Hepatocyte (in vitro differentiated cells): ENCODE measurements around the gene F12. TPM values are rescaled to one million over a fixed set of nuclear protein-coding genes. Genes with fewer than 3 reads are reported as not detected.
A peak's percentile ranks its signal among the peaks of the same experiment; 100 is the strongest.

Source experiments
- DNase-seq: peaks from one replicate; pipeline ENCODE4 v3.0.0-alpha.2; 2016; ENCODE audit warnings: low spot score
- H2AFZ ChIP-seq: fragments of 200-600 bp; sonication (generic); 2 replicates; pipeline ENCODE4 v1.6.0; 2016; ENCODE audit warnings: antibody characterized with exemption, mild to moderate bottlenecking
- H3K27ac ChIP-seq: fragments of 200-600 bp; sonication (generic); 2 replicates; pipeline ENCODE4 v1.5.1; 2016; ENCODE audit warnings: mild to moderate bottlenecking
- H3K27me3 ChIP-seq: fragments of 200-600 bp; sonication (generic); 2 replicates; pipeline ENCODE4 v1.6.1; 2016
- H3K36me3 ChIP-seq: fragments of 200-600 bp; sonication (generic); replicated peaks from 2 replicates; pipeline ENCODE4 v1.5.1; 2016; ENCODE audit warnings: low read depth; ENCODE audit not compliant: insufficient read depth
- H3K4me1 ChIP-seq: fragments of 200-600 bp; sonication (generic); 2 replicates; pipeline ENCODE4 v1.5.1; 2016; ENCODE audit warnings: mild to moderate bottlenecking, moderate library complexity; ENCODE audit not compliant: insufficient read depth
- H3K4me2 ChIP-seq: fragments of 200-600 bp; sonication (generic); 2 replicates; pipeline ENCODE4 v1.6.0; 2016
- H3K4me3 ChIP-seq: fragments of 200-600 bp; sonication (generic); 2 replicates; pipeline ENCODE4 v1.5.1; 2016; ENCODE audit warnings: mild to moderate bottlenecking
- H3K79me2 ChIP-seq: fragments of 200-600 bp; sonication (generic); 2 replicates; pipeline ENCODE4 v1.6.0; 2017; ENCODE audit warnings: mild to moderate bottlenecking
- H3K9me2 ChIP-seq: fragments of 200-600 bp; sonication (generic); replicated peaks from 2 replicates; pipeline ENCODE4 v1.6.0; 2017; ENCODE audit warnings: mild to moderate bottlenecking; ENCODE audit not compliant: insufficient read depth
- H3K9me3 ChIP-seq: fragments of 200-600 bp; sonication (generic); 2 replicates; pipeline ENCODE4 v1.5.1; 2016; ENCODE audit warnings: low read depth, mild to moderate bottlenecking
- H4K20me1 ChIP-seq: fragments of 200-600 bp; sonication (generic); 2 replicates; pipeline ENCODE4 v1.6.0; 2016; ENCODE audit warnings: mild to moderate bottlenecking; ENCODE audit not compliant: insufficient read depth, poor library complexity, severe bottlenecking
- CTCF ChIP-seq: fragments of 200-600 bp; sonication (generic); IDR thresholded peaks from 2 replicates; pipeline ENCODE4 v1.5.1; 2016; ENCODE audit warnings: antibody characterized with exemption, mild to moderate bottlenecking; ENCODE audit not compliant: poor library complexity
- EZH2 ChIP-seq: fragments of 200-600 bp; sonication (generic); IDR thresholded peaks from 2 replicates; pipeline ENCODE4 v1.6.1; 2016; ENCODE audit warnings: antibody characterized with exemption, mild to moderate bottlenecking, borderline replicate concordance
- EZH2phosphoT487 ChIP-seq: fragments of 200-600 bp; sonication (generic); IDR thresholded peaks from one replicate; pipeline ENCODE4 v1.6.1; 2018; ENCODE audit warnings: antibody characterized with exemption, mild to moderate bottlenecking, low read depth, moderate library complexity; ENCODE audit not compliant: unreplicated experiment, severe bottlenecking
- WGBS: methylation state at CpG from one replicate; pipeline ENCODE4 v1.1.6; 2016; ENCODE audit warnings: low lambda C conversion rate; ENCODE audit errors: missing lambda C conversion rate; 5-methylcytosine and 5-hydroxymethylcytosine counted together
- polyA plus RNA-seq: library from polyadenylated mRNA; unstranded; fragments of >200 nt; fragmentation: Nextera tagmentation; extraction: Ambion mirVana; gene quantifications from 2 replicates; pipeline ENCODE4 v1.2.1, GENCODE V29; 2016
- total RNA-seq: library from RNA; depleted of rRNA; stranded (reverse); fragments of >200 nt; gene quantifications from 2 replicates; pipeline ENCODE4 v1.2.3, GENCODE V29; 2014

Gene F12
- total RNA-seq (16.5 and 18.2 TPM in 2 replicates), polyA plus RNA-seq (46.6 and 49.8 TPM in 2 replicates)

- 87% methylated on average over 9 of the region's 9 CpGs for WGBS
- H3K27ac ChIP-seq: no peak within 1 kb of the TSS
- DNase-seq: no peak
Measured at GRCh38 chr5:177409043-177409801, at the start of gene F12. F12 (minus strand) TSS chr5:177409564; CDS start chr5:177409527, 37 bp downstream.

GRCh38 chr5:177458912-177459350 is 49.6 kb upstream of the F12 start:
- Histone ChIP-seq H3K9me3 (no peaks in the 10 kb centered on the region), H3K27ac (no peak overlapping the region), H4K20me1 (peaks cover 17% of the 10 kb centered on the region), H3K4me3 (no peak overlapping the region), H3K4me1 (peaks cover 10% of the 10 kb centered on the region), H3K27me3 (no peaks in the 10 kb centered on the region), H3K36me3 (no peaks in the 10 kb centered on the region), H3K4me2 (no peak overlapping the region), H3K79me2 (peaks cover 3% of the 10 kb centered on the region), H3K9me2 (no peaks in the 10 kb centered on the region), H2AFZ (no peak overlapping the region)
- TF ChIP-seq EZH2: no peak
- TF ChIP-seq EZH2phosphoT487: no peak
- no peak for TF ChIP-seq CTCF
- DNase-seq: peak; percentile 46
- 90% methylated on average over 14 of the region's 14 CpGs for WGBS

More at GRCh38 chr5:177409043-177409801, at the start of gene F12:
- Histone ChIP-seq H3K9me2 (no peaks in the 10 kb centered on the region), H3K4me3 (no peak within 1 kb of the TSS), H3K9me3 (no peaks in the 10 kb centered on the region), H3K36me3 (no peaks in the 10 kb centered on the region), H2AFZ (no peak within 1 kb of the TSS), H3K27me3 (no peaks in the 10 kb centered on the region), H3K4me2 (no peak within 1 kb of the TSS), H4K20me1 (no peaks in the 10 kb centered on the region), H3K4me1 (peaks cover 4% of the 10 kb centered on the region), H3K79me2 (no peaks in the 10 kb centered on the region)
- TF ChIP-seq EZH2 (no peak), EZH2phosphoT487 (no peak), CTCF (no peak)

GRCh38 chr5:177457852-177458681 is 48.7 kb upstream of the F12 start:
- 91% methylated on average over 18 of the region's 20 CpGs for WGBS
- Histone ChIP-seq H3K9me3 (no peaks in the 10 kb centered on the region), H3K4me3 (no peak overlapping the region), H3K4me1 (peaks cover 16% of the 10 kb centered on the region), H3K36me3 (no peaks in the 10 kb centered on the region), H4K20me1 (peaks cover 17% of the 10 kb centered on the region), H2AFZ (no peak overlapping the region), H3K9me2 (no peaks in the 10 kb centered on the region), H3K4me2 (no peak overlapping the region), H3K27ac (no peak overlapping the region), H3K79me2 (no peaks in the 10 kb centered on the region), H3K27me3 (no peaks in the 10 kb centered on the region)
- no peak for DNase-seq
- no peak for TF ChIP-seq CTCF
- TF ChIP-seq EZH2: no peak
- TF ChIP-seq EZH2phosphoT487: no peak
